Tibial artery (tissue), 4 donors: ENCODE measurements around the gene KRTAP6-3.

Source experiments
- DNase-seq, 2 donors: peaks; one replicate each; pipeline ENCODE4 v3.0.0-alpha.2; 2019
- H3K27ac ChIP-seq, 2 donors: fragments of 200-600 bp; sonication (generic) in 1 of 2; 1 replicate in 1 of 2; 2 replicates in 1 of 2; pipeline ENCODE4 v1.5.1; 2018 to 2019; ENCODE audit warnings: mild to moderate bottlenecking in 1 of 2
- H3K27me3 ChIP-seq, 2 donors: fragments of 200-600 bp; sonication (generic) in 1 of 2; one replicate each; pipeline versions ENCODE4 v1.5.1 to v1.6.0; 2016 to 2019
- H3K36me3 ChIP-seq, 3 donors: fragments of 200-600 bp; sonication (generic) in 2 of 3; one replicate each; pipeline ENCODE4 v1.5.1; 2016 to 2019; ENCODE audit warnings: mild to moderate bottlenecking in 2 of 3
- H3K4me1 ChIP-seq, 4 donors: fragments of 200-600 bp; sonication (generic) in 2 of 4; 1 replicate in 3 of 4; 2 replicates in 1 of 4; pipeline ENCODE4 v1.5.1; 2016 to 2019
- H3K4me3 ChIP-seq, 2 donors: fragments of 200-600 bp; sonication (generic) in 1 of 2; 1 replicate in 1 of 2; 2 replicates in 1 of 2; pipeline ENCODE4 v1.5.1; 2018 to 2019; ENCODE audit warnings: mild to moderate bottlenecking in 2 of 2
- H3K9me3 ChIP-seq, 3 donors: fragments of 200-600 bp; sonication (generic) in 1 of 3; one replicate each; pipeline ENCODE4 v1.5.1; 2016 to 2019
- intact Hi-C: fragments of 100-400 bp; cut with DNase I; formaldehyde crosslinking; loops from one replicate; pipeline ENCODE4 v1.15.0; 2023; ENCODE audit warnings: low total_unique reads
- TF ChIP-seq, protein P1 (sequence below), 2 experiments: fragments of 200-600 bp in 1 of 2; fragments of 450-650 bp in 1 of 2; IDR thresholded peaks; one replicate each; pipeline ENCODE4 v1.5.1; 2017 to 2019; ENCODE audit warnings: antibody characterized with exemption in 2 of 2, mild to moderate bottlenecking in 1 of 2, moderate library complexity in 1 of 2

KRTAP6-3 gene

DNA sequence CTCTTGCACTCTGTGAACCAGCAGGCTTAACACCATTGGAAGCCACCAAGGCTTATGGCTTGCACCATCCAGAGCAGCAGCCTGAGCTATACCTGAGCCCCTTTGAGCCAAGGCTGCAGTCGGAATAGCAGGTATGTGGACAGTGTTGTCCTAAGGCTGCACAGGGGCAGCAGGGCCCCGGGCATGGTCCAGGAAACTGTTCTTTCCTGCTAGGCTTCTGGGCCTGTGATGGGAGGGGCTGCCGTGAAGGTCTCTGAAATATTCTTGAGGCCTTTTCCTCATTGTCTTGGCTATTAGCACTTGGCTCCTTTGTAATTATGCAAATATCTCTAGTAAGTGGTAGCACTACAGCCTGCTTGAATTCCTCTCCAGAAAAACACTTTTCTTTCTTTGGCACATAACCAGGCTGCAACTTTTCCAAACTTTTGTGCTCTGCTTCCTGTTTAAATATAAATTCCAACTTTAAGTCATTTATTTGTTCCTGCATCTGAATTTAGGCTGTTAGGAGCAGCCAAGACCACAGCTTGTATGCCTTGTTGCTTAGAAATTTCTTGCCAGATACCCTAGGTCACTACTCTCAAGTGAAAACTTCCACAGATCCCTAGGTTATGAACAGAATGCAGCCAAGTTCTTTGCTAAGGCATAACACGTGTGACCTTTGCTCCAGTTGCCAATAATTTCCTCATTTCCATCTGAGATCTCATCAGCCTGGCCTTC, 33.4 kb downstream of the KRTAP6-3 start:
- Histone ChIP-seq H3K4me3 (no peak overlapping the region), H3K27me3 (no peaks in the 10 kb centered on the region), H3K9me3 (peaks cover 0 to 5% (median 0%) of the 10 kb centered on the region in 3 donors), H3K27ac (no peak overlapping the region), H3K4me1 (no peaks in the 10 kb centered on the region), H3K36me3 (no peaks in the 10 kb centered on the region)
- intact Hi-C loops, result no loop called here
- no peak for DNase-seq
- TF ChIP-seq, protein P1, sequence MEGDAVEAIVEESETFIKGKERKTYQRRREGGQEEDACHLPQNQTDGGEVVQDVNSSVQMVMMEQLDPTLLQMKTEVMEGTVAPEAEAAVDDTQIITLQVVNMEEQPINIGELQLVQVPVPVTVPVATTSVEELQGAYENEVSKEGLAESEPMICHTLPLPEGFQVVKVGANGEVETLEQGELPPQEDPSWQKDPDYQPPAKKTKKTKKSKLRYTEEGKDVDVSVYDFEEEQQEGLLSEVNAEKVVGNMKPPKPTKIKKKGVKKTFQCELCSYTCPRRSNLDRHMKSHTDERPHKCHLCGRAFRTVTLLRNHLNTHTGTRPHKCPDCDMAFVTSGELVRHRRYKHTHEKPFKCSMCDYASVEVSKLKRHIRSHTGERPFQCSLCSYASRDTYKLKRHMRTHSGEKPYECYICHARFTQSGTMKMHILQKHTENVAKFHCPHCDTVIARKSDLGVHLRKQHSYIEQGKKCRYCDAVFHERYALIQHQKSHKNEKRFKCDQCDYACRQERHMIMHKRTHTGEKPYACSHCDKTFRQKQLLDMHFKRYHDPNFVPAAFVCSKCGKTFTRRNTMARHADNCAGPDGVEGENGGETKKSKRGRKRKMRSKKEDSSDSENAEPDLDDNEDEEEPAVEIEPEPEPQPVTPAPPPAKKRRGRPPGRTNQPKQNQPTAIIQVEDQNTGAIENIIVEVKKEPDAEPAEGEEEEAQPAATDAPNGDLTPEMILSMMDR (IDR thresholded peaks at IDR 0.05), result no peak

DNA sequence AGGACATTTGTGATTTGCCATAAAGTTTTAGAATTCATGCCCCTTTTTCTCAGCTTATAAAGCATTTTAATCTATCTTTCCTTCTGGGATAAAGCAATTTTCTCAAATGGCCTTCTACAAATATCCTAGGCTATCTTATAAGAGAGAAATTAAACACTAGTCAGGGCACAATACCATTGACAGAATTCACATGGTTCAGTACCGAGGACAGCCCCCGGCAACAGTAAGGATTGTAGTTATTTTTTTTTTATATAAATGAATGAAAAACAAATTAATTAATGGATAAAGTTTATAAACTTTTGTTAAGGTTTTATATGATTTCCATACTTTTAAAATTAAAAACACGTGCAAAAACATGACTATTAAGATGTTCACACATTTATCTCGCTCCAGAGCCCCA, 35.9 kb downstream of the KRTAP6-3 start:
- Histone ChIP-seq H3K36me3 (no peaks in the 10 kb centered on the region), H3K27me3 (no peaks in the 10 kb centered on the region), H3K4me3 (no peak overlapping the region), H3K9me3 (peaks cover 0 to 5% (median 0%) of the 10 kb centered on the region in 3 donors), H3K27ac (no peak overlapping the region), H3K4me1 (no peaks in the 10 kb centered on the region)
- TF ChIP-seq, protein P1 (IDR thresholded peaks at IDR 0.05), result no peak
- DNase-seq, result no peak
- intact Hi-C loops, result no loop called here

DNA sequence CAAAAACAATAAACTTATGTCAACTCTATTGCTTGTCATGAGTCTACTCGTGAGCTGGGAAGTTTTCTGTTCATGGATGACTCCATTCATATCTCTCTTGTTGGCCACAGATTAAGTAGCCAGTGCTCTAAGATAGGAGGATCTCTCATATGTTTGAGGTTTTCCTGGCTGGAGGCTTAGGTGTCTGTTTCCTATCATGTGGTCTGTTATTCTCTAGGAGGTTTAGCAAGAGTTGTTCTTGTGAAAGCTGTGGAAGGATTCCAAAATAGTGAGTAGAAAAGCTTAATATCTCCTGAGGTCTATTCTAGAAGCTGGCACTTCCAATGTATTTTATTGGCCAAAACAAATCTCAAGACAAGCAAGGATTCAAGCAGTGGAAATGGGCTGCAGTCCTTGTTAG, 37.0 kb downstream of the KRTAP6-3 start:
- no peak for DNase-seq
- intact Hi-C loops, result no loop called here

DNA sequence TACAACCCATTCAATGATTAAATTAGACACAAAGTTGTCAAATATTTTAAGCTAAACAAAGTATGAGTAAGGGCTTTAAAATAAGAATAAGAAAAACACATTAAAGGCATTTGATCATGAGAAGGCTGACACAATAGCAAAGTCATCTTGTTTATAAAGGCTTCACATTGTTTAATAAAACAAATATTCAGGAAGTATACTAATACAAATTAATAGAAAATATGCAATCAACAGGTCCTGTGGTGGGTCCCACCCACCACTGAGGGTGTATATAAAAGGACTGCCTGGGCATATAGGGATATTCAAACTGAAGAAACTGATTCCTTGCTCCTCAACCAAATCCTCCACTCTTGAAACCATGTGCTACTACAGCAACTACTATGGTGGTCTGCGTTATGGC, 42.7 kb downstream of the KRTAP6-3 start, which contains the start of gene KRTAP20-2:
Gene KRTAP20-2 (plus strand): TSS at position 301 of the 400 bp plus-strand sequence. CDS start 58 bp downstream, at position 359.
- H3K4me1 ChIP-seq, result no peaks in the 10 kb centered on the region
- no peaks in the 10 kb centered on the region for H3K9me3 ChIP-seq
- intact Hi-C loops, result no loop called here
- TF ChIP-seq, protein P1 (IDR thresholded peaks at IDR 0.05), result no peak
- DNase-seq, result no peak
- H3K4me3 ChIP-seq, result no peak within 1 kb of the TSS
- H3K27ac ChIP-seq, result no peak within 1 kb of the TSS
- no peaks in the 10 kb centered on the region for H3K27me3 ChIP-seq
- H3K36me3 ChIP-seq, result no peaks in the 10 kb centered on the region

More for the DNA sequence above, 37.0 kb downstream of the KRTAP6-3 start:
- TF ChIP-seq, protein P1 (IDR thresholded peaks at IDR 0.05), result no peak
- Histone ChIP-seq H3K4me1 (no peaks in the 10 kb centered on the region), H3K36me3 (no peaks in the 10 kb centered on the region), H3K4me3 (no peak overlapping the region), H3K27me3 (no peaks in the 10 kb centered on the region), H3K27ac (no peak overlapping the region), H3K9me3 (peaks cover 0 to 5% (median 0%) of the 10 kb centered on the region in 3 donors)

DNA sequence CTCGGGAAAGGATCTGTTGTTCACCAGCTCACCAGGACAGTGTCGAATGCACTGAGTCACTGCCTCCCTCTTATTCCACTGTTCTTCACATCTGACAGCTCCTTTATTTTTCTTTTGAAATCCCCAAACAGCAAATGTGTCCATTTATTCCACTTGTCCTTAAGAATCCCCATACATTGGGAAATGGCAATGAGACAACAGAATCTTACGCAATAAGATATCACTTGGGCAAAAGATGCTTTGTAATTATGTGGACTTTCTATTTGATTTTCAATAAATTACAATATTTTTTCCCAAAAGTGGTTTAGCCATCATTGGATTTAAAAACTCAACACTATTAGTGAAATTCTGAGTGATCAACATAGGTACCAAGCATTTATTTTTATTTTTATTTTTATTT, 46.4 kb downstream of the KRTAP6-3 start:
- Histone ChIP-seq H3K9me3 (no peaks in the 10 kb centered on the region), H3K27me3 (no peaks in the 10 kb centered on the region), H3K4me1 (no peaks in the 10 kb centered on the region), H3K4me3 (no peak overlapping the region), H3K36me3 (no peaks in the 10 kb centered on the region), H3K27ac (no peak overlapping the region)
- no peak for DNase-seq
- intact Hi-C loops, result no loop called here
- TF ChIP-seq, protein P1 (IDR thresholded peaks at IDR 0.05), result no peak
